Loucy (cell line): Measurements from ENCODE around the gene KATNAL1.

Source experiments
- H2AFZ ChIP-seq: fragments of 200-600 bp; sonication (generic); 2 replicates; pipeline ENCODE4 v1.6.0; 2016; ENCODE audit warnings: antibody characterized with exemption, mild to moderate bottlenecking, low read length, moderate library complexity
- H3F3A ChIP-seq: fragments of 200-600 bp; 2 replicates; pipeline ENCODE4 v1.6.0; 2016; ENCODE audit warnings: antibody characterized with exemption, low read depth, mild to moderate bottlenecking
- H3K27me3 ChIP-seq: fragments of 200-600 bp; sonication (generic); 2 replicates; pipeline ENCODE4 v1.6.1; 2014; ENCODE audit warnings: low read length, mild to moderate bottlenecking; ENCODE audit not compliant: insufficient read depth, poor library complexity, severe bottlenecking
- H3K36me3 ChIP-seq: fragments of 200-600 bp; sonication (generic); 2 replicates; pipeline ENCODE4 v1.6.1; 2016; ENCODE audit warnings: low read length; ENCODE audit not compliant: insufficient read depth
- H3K4me1 ChIP-seq: fragments of 200-600 bp; sonication (generic); 2 replicates; pipeline ENCODE4 v1.5.1; 2014; ENCODE audit warnings: low read length, mild to moderate bottlenecking; ENCODE audit not compliant: insufficient read depth, poor library complexity, severe bottlenecking
- H3K4me2 ChIP-seq: fragments of 200-600 bp; sonication (generic); 2 replicates; pipeline ENCODE4 v1.6.0; 2014; ENCODE audit warnings: antibody characterized with exemption, low read length, low read depth, mild to moderate bottlenecking; ENCODE audit not compliant: poor library complexity, severe bottlenecking
- H3K4me3 ChIP-seq: fragments of 200-600 bp; sonication (generic); 2 replicates; pipeline ENCODE4 v1.5.1; 2014; ENCODE audit warnings: low read length, mild to moderate bottlenecking, mixed read lengths; ENCODE audit not compliant: poor library complexity, severe bottlenecking
- H3K79me2 ChIP-seq: fragments of 200-600 bp; sonication (generic); 2 replicates; pipeline ENCODE4 v1.6.1; 2014; ENCODE audit warnings: low read length; ENCODE audit not compliant: insufficient read depth
- H3K9ac ChIP-seq: fragments of 200-600 bp; sonication (generic); 2 replicates; pipeline ENCODE4 v1.6.0; 2014; ENCODE audit warnings: mild to moderate bottlenecking, low read depth, low read length, moderate library complexity; ENCODE audit not compliant: poor library complexity, severe bottlenecking
- H3K9me2 ChIP-seq: fragments of 200-600 bp; sonication (generic); replicated peaks from 2 replicates; pipeline ENCODE4 v1.6.1; 2016; ENCODE audit warnings: low read depth, low read length, mixed read lengths
- H3K9me3 ChIP-seq: fragments of 200-600 bp; sonication (generic); 2 replicates; pipeline ENCODE4 v1.6.1; 2014; ENCODE audit warnings: mild to moderate bottlenecking, antibody characterized with exemption, low read length, low read depth; ENCODE audit not compliant: insufficient read depth
- H4K20me1 ChIP-seq: fragments of 200-600 bp; sonication (generic); 2 replicates; pipeline ENCODE4 v1.6.0; 2014; ENCODE audit warnings: antibody characterized with exemption, low read length, mild to moderate bottlenecking; ENCODE audit not compliant: insufficient read depth, poor library complexity, severe bottlenecking
- CTCF ChIP-seq: fragments of 200-600 bp; sonication (generic); conservative IDR thresholded peaks from 2 replicates; pipeline ENCODE4 v1.5.1; 2014; ENCODE audit warnings: mild to moderate bottlenecking, antibody characterized with exemption, low read length
- EZH2phosphoT487 ChIP-seq: fragments of 200-600 bp; IDR thresholded peaks from 2 replicates; pipeline ENCODE4 v1.6.1; 2018; ENCODE audit warnings: antibody characterized with exemption, mild to moderate bottlenecking, moderate library complexity, borderline replicate concordance

The KATNAL1 gene

DNA sequence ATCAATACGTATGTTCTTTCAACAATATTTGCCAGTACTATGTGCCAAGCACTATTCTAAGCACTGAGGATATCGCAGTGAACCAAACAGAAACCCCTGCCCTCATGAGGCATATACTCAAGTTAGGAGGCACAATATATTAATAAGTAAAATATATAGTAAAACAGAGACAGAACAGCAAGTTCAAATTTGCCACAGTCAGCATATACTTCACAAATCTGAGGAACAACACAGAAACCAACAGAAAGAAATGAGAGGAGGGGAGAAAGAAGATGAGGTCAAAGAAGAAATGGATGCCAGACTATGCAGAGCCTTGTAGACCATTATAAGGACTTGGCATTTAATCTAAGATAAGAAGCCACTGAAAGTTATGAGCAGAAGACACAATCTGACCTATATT is 59.9 kb downstream of the KATNAL1 start:
- no peak for TF ChIP-seq CTCF
- TF ChIP-seq EZH2phosphoT487 = no peak
- peaks cover 15% of the 10 kb centered on the region for H3K36me3 ChIP-seq
- no peaks in the 10 kb centered on the region for H3K79me2 ChIP-seq
- H3K4me1 ChIP-seq = no peaks in the 10 kb centered on the region
- no peaks in the 10 kb centered on the region for H3K9me2 ChIP-seq
- no peaks in the 10 kb centered on the region for H4K20me1 ChIP-seq
- no peaks in the 10 kb centered on the region; the same call in 1 of the 2 replicates for H3F3A ChIP-seq
- H3K4me2 ChIP-seq = no peak overlapping the region
- H3K9me3 ChIP-seq = peaks cover 5% of the 10 kb centered on the region; the same call in 1 of the 2 replicates
- H3K4me3 ChIP-seq = no peak overlapping the region
- no peak overlapping the region for H2AFZ ChIP-seq
- no peaks in the 10 kb centered on the region for H3K27me3 ChIP-seq
- H3K9ac ChIP-seq = no peak overlapping the region

- H2AFZ ChIP-seq = no peak overlapping the region
- H3K36me3 ChIP-seq = peaks cover 22% of the 10 kb centered on the region; the same call in 1 of the 2 replicates
- no peak overlapping the region for H3K9ac ChIP-seq
- H3K9me3 ChIP-seq = no peaks in the 10 kb centered on the region
- no peaks in the 10 kb centered on the region for H3K79me2 ChIP-seq
- no peaks in the 10 kb centered on the region for H3F3A ChIP-seq
- H4K20me1 ChIP-seq = no peaks in the 10 kb centered on the region
- no peak for TF ChIP-seq EZH2phosphoT487
- no peak for TF ChIP-seq CTCF
- no peaks in the 10 kb centered on the region for H3K27me3 ChIP-seq
- no peaks in the 10 kb centered on the region for H3K4me1 ChIP-seq
- no peaks in the 10 kb centered on the region for H3K9me2 ChIP-seq
- H3K4me3 ChIP-seq = no peak overlapping the region
- no peak overlapping the region for H3K4me2 ChIP-seq
These were observed 65.8 kb downstream of the KATNAL1 start for GRCh38 chr13:30241532-30241931.

DNA sequence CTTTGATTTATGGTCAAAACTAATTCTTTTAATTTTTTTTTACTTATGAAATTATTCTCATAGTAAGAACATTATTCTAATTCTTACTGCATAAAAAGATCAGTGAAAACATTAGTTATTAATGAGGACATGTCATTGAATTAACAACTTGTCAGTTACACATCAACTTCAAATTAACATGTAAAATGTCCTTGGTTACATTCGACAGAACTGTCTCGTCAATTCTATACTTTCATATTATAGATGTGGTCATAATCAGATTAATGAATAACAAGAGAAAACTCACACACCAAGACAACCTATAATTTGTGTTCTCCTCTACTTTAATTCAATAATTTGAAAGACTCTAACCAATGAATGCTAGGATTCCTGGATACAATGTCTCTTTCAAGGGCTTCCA is 66.7 kb downstream of the KATNAL1 start:
- H3K79me2 ChIP-seq = no peaks in the 10 kb centered on the region
- TF ChIP-seq CTCF = no peak
- TF ChIP-seq EZH2phosphoT487 = no peak
- no peaks in the 10 kb centered on the region for H3F3A ChIP-seq

More for the DNA sequence above, 66.7 kb downstream of the KATNAL1 start:
- H3K9me3 ChIP-seq = no peaks in the 10 kb centered on the region
- H3K4me1 ChIP-seq = no peaks in the 10 kb centered on the region
- H4K20me1 ChIP-seq = no peaks in the 10 kb centered on the region
- no peak overlapping the region for H2AFZ ChIP-seq
- no peak overlapping the region for H3K4me2 ChIP-seq
- H3K36me3 ChIP-seq = peaks cover 22% of the 10 kb centered on the region; the same call in 1 of the 2 replicates
- H3K4me3 ChIP-seq = no peak overlapping the region
- H3K9me2 ChIP-seq = no peaks in the 10 kb centered on the region
- H3K9ac ChIP-seq = no peak overlapping the region
- H3K27me3 ChIP-seq = no peaks in the 10 kb centered on the region
